HEK293T (cell line): Measurements from ENCODE around the gene OAT.

ENCODE experiments used
- CTCF ChIA-PET: fragments of 350-600 bp; formaldehyde crosslinking; extraction: SDS; loops from one replicate; lab custom pipeline; 2021; ENCODE audit warnings: antibody characterized with exemption, inconsistent platforms; lab: Yijun Ruan, JAX
- POLR2A ChIA-PET: fragments of 350-600 bp; formaldehyde crosslinking; extraction: SDS; loops from one replicate; lab custom pipeline; 2020; ENCODE audit warnings: antibody characterized with exemption, inconsistent platforms; lab: Yijun Ruan, JAX
- DNase-seq: peaks from one replicate; pipeline ENCODE4 v3.0.0; 2012; ENCODE audit warnings: mixed read lengths; ENCODE audit errors: extremely low spot score
- ARNT ChIP-seq: fragments of 450-650 bp; IDR thresholded peaks from 2 replicates; pipeline ENCODE4 v1.6.1; 2017; ENCODE audit warnings: mild to moderate bottlenecking
- BHLHE40 ChIP-seq: fragments of 450-650 bp; IDR thresholded peaks from 2 replicates; pipeline ENCODE4 v1.6.1; 2016; ENCODE audit warnings: mild to moderate bottlenecking, moderate library complexity, borderline replicate concordance
- CTBP1 ChIP-seq: fragments of 450-650 bp; IDR thresholded peaks from 2 replicates; pipeline ENCODE4 v1.6.1; 2016; ENCODE audit warnings: borderline replicate concordance
- ELF4 ChIP-seq: fragments of 450-650 bp; IDR thresholded peaks from 2 replicates; pipeline ENCODE4 v1.6.1; 2017; ENCODE audit warnings: antibody characterized with exemption
- FOXA1 ChIP-seq: fragments of 450-650 bp; IDR thresholded peaks from 2 replicates; pipeline ENCODE4 v1.6.1; 2016; ENCODE audit warnings: mild to moderate bottlenecking
- FOXK2 ChIP-seq: fragments of 450-650 bp; IDR thresholded peaks from 2 replicates; pipeline ENCODE4 v1.6.1; 2016; ENCODE audit warnings: mild to moderate bottlenecking
- FOXM1 ChIP-seq: fragments of 450-650 bp; IDR thresholded peaks from 2 replicates; pipeline ENCODE4 v1.6.1; 2017; ENCODE audit warnings: mild to moderate bottlenecking, borderline replicate concordance
- HDGF ChIP-seq: fragments of 450-650 bp; IDR thresholded peaks from 2 replicates; pipeline ENCODE4 v1.6.1; 2017; ENCODE audit warnings: antibody characterized with exemption, borderline replicate concordance
- L3MBTL2 ChIP-seq: fragments of 450-650 bp; conservative IDR thresholded peaks from 2 replicates; pipeline ENCODE4 v1.6.1; 2016; ENCODE audit warnings: mild to moderate bottlenecking
- LEF1 ChIP-seq: fragments of 450-650 bp; IDR thresholded peaks from 2 replicates; pipeline ENCODE4 v1.6.1; 2017; ENCODE audit warnings: mild to moderate bottlenecking, borderline replicate concordance
- NFRKB ChIP-seq: fragments of 450-650 bp; IDR thresholded peaks from 2 replicates; pipeline ENCODE4 v1.6.1; 2016; ENCODE audit warnings: mild to moderate bottlenecking, moderate library complexity
- SP1 ChIP-seq: fragments of 450-650 bp; IDR thresholded peaks from 2 replicates; pipeline ENCODE4 v1.6.1; 2017
- SUZ12 ChIP-seq: fragments of 450-650 bp; IDR thresholded peaks from 2 replicates; pipeline ENCODE4 v1.6.1; 2016; ENCODE audit warnings: mild to moderate bottlenecking
- TARDBP ChIP-seq: fragments of 450-650 bp; IDR thresholded peaks from 2 replicates; pipeline ENCODE4 v1.6.1; 2016
- ZNF384 ChIP-seq: fragments of 450-650 bp; IDR thresholded peaks from 2 replicates; pipeline ENCODE4 v1.6.1; 2016
- TF ChIP-seq, protein P1 (sequence below): fragments of 450-650 bp; IDR thresholded peaks from 2 replicates; pipeline ENCODE4 v1.6.1; 2016

OAT gene

DNA sequence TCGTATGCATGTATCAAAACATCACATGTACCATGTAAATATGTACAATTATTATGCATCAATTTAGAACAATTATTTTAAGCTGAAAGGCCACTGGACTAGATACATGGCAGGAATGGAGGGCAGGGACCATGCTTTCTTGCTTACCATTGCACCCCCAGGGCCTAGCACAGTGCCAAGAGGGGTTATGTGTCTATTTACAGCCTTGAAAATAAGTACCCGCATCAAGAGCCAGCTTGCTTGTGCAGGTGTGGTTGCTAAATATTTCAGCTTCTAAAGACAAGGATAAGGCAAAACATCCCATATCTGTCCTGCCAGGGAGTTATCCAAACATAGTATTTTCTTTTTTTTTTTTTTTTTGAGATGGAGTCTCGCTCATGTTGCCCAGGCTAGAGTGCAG lies 14.7 kb upstream of the OAT start:
- TF ChIP-seq FOXK2 = no peak
- no peak for TF ChIP-seq HDGF
- TF ChIP-seq SUZ12 = no peak
- TF ChIP-seq, protein P1, sequence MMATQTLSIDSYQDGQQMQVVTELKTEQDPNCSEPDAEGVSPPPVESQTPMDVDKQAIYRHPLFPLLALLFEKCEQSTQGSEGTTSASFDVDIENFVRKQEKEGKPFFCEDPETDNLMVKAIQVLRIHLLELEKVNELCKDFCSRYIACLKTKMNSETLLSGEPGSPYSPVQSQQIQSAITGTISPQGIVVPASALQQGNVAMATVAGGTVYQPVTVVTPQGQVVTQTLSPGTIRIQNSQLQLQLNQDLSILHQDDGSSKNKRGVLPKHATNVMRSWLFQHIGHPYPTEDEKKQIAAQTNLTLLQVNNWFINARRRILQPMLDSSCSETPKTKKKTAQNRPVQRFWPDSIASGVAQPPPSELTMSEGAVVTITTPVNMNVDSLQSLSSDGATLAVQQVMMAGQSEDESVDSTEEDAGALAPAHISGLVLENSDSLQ = no peak
- no peak for TF ChIP-seq ARNT
- no peak for TF ChIP-seq NFRKB
- TF ChIP-seq TARDBP = no peak
- no peak for TF ChIP-seq ELF4
- no peak for TF ChIP-seq ZNF384
- TF ChIP-seq FOXM1 = no peak
- no peak for TF ChIP-seq CTBP1
- no peak for TF ChIP-seq FOXA1
- no peak for TF ChIP-seq LEF1
- no peak for TF ChIP-seq BHLHE40
- no peak for TF ChIP-seq SP1
- POLR2A ChIA-PET = interaction anchor here (0.9 to 1.2 kb wide), 2 partner anchors 15 to 28 kb away, joined by 4 read pairs; partner anchors contain the start of genes LHPP and OAT
- DNase-seq = no peak
- CTCF ChIA-PET = no interaction called here

DNA sequence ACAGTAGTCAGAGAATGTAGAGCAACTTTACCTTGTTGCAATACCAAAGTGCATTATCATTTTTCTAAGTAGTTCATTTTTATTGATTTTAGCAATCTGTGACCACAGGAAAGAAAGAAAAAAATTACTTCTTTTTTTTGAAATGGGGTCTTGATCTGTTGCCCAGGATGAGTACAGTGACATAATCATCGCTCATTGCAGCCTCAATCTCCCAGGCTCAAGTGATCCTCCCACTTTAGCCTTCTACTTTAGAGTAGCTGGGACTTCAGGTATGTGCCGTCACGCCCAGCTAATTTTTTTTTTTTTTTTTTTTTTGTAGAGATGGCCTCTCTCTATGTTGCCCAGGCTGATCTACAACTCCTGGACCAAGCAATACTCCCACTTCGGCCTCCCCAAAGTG lies 11.4 kb upstream of the OAT start:
- ChIA-PET POLR2A (no interaction called here), CTCF (no interaction called here)
- TF ChIP-seq CTBP1 = no peak
- no peak for TF ChIP-seq LEF1
- TF ChIP-seq NFRKB = no peak
- TF ChIP-seq, protein P1 = no peak
- TF ChIP-seq FOXM1 = no peak
- TF ChIP-seq TARDBP = no peak
- TF ChIP-seq FOXA1 = no peak
- no peak for TF ChIP-seq ARNT
- no peak for TF ChIP-seq SP1
- no peak for DNase-seq

GRCh38 chr10:124429576-124429975 lies 10.9 kb upstream of the OAT start:
- DNase-seq = no peak
- TF ChIP-seq ELF4 (no peak), FOXA1 (no peak), SUZ12 (no peak), HDGF (no peak)
- POLR2A ChIA-PET = no interaction called here
- CTCF ChIA-PET = no interaction called here

DNA sequence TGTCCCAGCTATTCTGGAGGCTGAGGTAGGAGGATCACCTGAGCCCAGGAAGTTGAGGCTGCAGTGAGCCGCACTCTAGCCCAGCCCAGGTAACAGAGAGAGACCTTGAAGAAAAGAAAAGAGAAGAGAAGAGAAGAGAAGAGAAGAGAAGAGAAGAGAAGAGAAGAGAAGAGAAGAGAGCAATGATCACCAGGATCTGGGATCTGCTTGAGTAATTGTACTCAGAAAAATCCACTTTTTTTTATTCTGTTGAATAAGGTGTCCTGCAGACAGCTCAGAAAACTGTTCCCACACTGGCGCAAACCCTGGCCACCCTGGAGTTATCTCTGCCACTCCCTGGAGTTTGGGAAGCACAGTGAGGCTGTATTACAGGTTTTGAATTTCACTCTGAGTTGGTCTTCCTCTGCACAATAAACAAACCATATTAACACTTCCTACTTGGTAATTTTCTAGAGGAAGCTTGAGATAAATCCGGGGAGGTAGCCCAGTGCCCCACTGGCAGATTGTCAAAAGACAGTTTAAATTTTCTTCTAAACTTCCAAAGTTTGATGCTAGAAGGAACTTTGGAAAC lies 9.6 kb upstream of the OAT start:
- ChIA-PET CTCF (no interaction called here), POLR2A (interaction anchor here (0.7 kb wide), 1 partner anchor 10 kb away, joined by 3 read pairs; the partner anchor contains the start of gene OAT)
- no peak for DNase-seq
- TF ChIP-seq CTBP1 (no peak), FOXA1 (no peak), LEF1 (no peak), ZNF384 (no peak), ARNT (no peak), BHLHE40 (no peak), SUZ12 (no peak), HDGF (no peak), TARDBP (no peak), SP1 (no peak), FOXM1 (no peak), L3MBTL2 (no peak), ELF4 (no peak), NFRKB (no peak), FOXK2 (no peak)
- TF ChIP-seq, protein P1 = no peak

DNA sequence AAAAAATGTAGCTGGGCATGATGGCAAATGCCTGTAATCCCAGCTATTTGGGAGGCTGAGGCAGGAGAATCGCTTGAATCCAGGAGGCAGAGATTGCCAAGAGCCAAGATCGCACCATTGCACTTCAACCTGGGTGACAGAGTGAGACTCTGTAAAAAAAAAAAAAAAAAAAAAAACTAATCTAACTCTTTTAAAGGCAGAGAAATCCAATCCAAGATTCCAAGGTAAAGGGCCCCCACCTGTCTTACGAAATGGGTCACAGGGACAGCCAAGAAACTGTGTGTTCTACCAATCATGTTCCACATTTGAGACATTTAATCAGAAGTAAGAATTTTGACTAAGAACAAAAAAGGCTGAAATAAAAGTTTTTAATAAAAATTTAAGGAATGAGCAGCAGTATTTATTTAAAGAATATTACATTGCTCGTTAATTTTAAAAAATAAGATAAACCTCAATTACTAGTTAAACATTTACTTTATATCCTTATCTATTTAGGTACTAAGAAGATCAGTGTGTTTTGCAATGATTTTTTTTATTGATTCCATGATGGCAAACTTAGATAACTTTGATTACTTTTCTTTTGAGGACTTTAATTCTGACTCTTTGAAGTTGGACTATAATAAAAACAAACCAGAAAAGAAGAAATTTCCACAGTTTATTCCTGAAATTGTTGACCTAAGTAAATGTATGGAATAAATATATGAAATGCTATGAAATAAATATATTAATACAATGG lies 6.7 kb upstream of the OAT start:
- CTCF ChIA-PET = interaction anchor here (0.7 kb wide), 1 partner anchor 72 kb away, joined by 5 read pairs; no protein-coding TSS in a partner anchor
- POLR2A ChIA-PET = no interaction called here
- TF ChIP-seq CTBP1 (no peak), L3MBTL2 (no peak), ZNF384 (no peak), TARDBP (no peak), FOXK2 (no peak), SP1 (no peak), ARNT (no peak), LEF1 (no peak), ELF4 (no peak), NFRKB (no peak), FOXM1 (no peak), BHLHE40 (no peak), FOXA1 (no peak), SUZ12 (no peak), HDGF (no peak)
- TF ChIP-seq, protein P1 = no peak
- DNase-seq = no peak
